Measurements from ENCODE around the gene LRRC4C.
A peak's percentile ranks its signal among the peaks of the same experiment; 100 is the strongest.

LRRC4C gene

DNA sequence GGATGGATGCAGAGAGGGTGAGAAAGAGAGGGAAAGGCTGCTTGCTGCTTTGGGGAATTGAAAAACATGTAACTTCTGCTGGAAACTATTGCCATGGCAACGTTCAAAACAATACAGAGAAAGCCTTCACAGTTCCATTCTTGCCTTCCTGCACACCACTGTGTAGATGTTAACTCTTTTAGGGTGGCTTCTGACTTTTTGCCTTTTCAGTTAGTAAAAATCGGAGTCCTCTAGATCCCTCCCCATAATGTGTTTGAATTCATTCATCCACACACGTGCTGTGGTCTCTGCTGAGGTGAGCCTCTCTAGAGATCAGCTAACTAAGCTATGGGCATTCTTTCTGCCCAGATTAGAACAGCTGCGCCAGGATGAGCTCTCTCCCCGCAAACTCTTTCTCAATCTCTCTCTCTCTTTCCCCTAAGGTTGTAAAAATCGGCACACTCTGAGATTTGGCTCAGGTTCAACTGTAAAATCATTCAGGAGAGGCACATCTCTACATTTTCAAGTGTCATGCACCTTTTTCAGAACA, 1178.3 kb downstream of the LRRC4C start:
- DNase-seq, result no peak

DNA sequence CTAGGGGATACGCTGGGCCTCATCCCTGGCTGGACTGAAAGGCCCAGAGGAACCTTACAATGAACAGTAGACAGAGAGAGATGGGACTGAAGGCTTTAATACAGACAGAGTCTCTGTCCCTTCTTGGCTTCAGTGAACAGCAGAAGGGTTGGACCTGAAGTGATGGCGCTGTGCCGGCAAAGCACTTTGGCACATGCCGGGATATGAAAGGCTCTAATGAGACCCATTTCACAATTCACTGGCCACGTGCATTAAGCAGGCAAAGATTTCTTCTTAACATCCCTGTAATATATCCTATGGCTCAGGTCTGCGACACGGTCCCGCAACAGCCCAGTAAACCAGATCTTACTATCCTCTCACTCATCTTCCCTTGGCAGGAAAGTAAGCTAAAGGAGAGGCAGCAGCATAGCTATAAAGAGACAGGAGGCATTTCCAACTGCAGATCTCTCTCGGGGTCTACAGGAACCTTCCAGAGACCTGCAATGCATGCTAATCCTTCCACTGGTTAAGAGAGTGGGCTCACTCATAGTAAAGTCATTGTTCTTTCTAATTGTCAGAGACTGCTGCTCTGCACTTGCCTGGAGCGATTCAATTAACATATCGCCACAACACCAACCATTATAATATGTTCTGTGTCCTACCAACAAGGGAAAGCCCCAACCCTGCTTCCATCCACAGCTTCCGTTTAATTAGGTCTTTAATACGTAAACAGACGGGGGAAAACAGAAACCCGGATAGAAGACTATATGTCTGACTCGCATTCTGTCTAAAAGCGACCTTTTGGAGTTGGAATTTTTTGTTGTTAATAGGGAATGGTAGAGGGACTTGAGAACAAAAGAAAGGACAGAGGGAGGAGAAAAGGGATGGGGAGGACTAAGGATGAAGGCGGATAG, 1179.0 kb downstream of the LRRC4C start:
- DNase-seq, result no peak

DNA sequence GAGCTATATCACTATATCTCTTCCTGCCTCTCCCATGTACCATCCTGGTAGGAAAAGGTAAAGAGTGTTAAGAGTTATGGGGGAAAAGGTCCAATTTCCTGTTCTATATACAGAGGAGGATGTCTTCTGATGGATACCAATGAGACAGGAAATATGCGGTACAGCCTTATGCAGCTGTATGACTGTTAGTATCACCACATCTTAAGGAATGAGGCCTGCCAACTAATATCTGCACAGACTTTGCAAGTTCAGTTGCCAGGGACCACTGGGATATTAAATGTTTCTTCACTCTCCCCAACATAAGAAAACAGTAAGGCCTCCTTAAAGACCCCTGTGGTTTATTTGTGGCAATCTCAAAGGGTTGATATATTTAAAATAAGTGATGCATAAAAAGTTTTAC, 1182.5 kb downstream of the LRRC4C start:
- DNase-seq, result no peak

DNA sequence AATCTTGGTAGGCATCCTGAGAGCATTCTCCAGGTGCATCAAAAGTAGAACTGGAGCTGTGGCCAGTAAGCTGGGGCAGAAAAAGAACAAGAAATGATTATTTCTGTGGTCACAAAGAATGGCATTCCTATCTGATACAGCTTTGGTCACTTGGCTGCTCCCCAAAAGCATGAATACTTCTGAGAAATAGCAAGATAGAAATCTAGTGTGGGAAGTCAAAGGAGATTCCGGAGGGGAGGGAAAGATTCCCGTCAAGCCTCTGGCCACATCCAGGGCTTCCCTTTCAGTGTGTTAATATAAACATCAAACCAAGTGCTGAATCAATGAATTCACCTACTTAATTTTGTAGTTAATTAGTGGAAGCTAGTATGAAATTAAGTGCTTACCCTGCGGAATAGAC, 1185.4 kb downstream of the LRRC4C start:
- DNase-seq, result peak; percentile 84

DNA sequence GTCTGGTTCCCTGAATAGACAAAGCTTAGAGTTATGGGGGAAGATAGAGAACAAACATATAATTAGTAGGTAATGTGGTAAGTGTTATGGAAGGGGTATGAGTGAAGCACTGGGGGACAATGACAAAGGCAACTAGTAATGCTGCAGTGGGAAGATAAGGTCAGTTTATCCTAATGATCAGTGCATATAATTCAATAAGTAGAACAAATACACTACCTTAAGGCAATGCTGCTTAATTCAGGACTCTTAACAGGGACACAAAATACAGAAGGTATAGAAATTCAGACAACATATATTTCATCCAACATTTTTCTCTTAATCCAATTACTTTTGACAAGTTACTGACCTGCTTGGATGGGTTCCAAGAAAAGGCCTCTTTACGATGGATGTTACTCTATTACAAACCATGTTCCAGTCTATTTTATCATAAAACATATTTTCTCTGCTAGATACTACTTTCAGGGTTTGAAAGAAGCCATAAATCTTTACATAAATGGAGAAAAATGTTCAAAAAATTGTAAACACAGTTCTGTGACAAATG, 1186.2 kb downstream of the LRRC4C start:
- no peak for DNase-seq

DNA sequence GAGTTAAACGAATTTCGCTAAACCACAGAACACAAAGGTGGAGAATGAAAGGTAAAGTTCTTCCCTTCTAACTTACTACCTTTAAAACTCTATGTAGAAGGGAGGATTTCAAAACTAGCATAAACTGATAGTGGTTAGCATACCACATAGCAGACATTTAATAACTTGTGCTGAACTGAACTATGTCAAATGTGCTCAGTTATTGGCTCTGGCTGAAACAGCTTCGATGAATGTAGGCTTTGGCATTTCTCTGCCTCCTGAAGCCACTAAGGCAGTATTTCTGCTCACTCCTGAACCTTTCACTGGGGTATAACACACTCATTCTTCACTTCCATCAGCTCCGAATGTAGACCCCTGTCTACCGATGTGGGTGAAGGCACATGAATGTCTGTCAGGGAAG, 1188.1 kb downstream of the LRRC4C start:
- no peak for DNase-seq

DNA sequence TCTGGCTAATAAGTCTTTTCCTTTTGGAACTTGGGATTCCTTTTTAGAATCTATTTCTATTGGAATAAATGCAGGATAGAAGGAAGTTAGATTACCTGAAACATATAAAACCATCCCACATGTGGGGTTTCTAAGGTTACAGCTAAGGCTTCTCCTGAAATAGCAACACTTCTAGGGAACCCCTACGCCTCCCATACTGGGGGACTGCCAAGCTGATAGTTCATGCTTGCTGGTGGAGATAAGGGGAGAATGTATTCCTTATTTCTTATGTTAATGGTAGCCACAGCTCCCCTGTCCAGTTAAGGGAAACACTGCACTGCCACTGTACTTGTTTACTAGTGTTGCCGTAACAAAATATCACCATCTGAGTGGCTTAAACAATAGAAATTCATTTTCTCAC, 1189.6 kb downstream of the LRRC4C start:
- DNase-seq, result no peak

DNA sequence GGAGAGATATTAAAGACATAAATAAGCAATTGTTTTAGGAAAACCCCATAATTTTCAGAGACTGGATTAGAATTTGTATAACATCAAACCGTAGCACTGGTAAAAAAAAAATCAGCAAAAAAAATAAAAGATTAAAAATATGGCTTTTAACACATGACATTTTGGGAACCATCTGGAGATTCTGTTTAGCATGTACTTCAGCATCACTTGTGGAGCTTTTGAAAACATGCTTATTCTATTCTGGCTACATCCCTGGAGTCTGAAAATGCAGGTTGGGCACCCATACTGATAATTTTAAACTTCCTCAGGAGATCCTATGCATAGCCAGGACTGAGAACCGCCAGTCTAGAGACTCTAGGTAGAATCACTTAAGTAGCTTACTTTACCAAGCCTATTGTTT, 1190.9 kb downstream of the LRRC4C start:
- no peak for DNase-seq

DNA sequence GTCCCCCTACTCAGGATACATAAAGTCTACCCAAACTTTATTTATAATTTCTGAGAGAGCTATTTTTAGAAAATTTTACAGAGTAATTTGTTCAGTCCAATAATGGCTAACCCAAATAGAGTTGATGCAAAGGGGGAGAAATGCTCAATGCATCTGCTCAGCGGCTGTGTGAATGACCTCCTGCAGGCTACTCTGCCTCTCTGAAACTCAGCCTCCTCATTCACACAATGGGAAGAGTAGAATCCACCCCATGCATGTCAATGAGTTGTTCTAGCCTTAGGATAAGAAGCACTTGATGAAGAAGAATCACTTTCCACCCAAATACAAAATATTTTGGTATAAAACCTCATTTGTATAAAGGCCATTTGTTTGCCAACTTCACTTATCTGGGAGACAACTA, 1204.0 kb downstream of the LRRC4C start:
- DNase-seq, result no peak

DNA sequence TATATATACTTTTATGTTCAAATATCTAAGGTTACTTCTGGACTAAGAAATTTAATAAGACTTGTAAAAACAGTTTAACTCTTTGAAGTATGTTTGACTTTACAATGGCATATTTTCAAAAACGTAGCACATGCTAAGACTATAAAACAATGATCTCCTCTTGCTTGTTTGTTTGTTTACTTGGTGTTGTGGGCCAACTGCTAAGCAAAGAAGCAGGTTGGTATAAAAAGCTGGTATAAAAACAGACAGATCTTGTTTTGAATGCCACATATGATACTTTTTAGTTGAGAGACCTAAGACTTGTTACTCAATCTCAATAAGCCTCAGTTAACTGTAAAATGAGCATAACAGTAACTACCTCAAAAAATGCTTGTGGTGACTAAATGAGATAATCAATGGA, 1206.3 kb downstream of the LRRC4C start:
- DNase-seq, result no peak

DNA sequence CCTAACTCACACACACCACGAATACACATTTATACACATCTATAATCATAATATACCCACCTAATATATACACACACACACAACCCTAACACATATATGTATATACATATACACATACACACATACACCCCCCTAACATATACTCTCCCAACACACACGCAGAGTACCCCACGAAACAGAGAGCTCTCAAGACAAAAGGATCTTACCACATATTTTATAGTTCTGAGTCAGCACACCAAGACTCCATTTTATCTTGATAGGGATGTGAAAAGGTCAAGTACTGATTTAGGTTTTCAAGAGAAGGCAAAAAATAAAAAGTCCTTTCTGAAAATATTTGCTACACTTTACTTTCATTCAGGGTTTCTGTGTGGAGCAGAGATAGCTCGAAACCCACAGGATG, 1207.2 kb downstream of the LRRC4C start:
- no peak for DNase-seq

DNA sequence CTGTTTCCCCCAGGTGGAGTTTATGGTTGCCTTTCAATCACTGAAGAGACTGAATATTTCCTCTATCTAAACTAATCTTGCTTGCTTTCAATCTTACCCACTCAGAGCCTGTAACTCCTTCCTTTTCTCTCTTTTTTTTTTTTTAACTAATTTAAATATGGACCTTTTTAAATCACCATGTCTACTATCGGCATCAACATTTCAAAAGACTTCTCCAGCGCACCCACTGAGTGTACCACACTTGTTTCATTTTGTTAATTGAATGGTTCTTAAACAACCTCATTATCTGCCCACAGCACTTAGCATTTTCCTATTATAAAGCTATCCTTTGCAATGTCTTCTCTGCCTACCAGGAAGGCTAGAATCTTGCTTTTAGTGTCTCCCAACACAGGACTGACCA, 1212.5 kb downstream of the LRRC4C start:
- DNase-seq, result no peak

DNA sequence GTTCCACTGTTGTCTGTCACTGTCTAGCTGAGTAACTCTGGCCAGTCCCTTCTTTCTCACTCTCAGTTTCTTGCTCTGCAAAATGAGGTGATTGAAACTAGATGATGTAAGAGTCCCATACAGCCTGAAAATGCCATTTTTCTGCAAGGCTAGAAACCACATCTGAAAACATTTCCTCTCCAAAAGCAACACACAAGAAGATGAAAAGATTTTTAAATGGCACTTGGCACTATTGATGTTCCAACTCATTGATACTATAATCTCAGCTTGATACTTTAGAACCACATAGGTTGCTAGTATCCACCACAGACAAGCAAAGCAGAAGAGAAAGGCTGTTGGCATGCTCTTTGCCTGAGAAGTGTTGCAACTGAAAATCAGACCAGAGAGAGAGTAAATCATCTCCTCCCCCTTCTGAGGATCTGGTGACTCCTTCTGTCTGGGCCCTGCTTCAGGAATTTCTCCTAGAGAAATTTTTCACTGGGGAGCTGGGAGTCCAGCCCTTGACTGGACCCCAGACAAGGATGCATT, 1217.9 kb downstream of the LRRC4C start:
- DNase-seq, result peak; percentile 72

DNA sequence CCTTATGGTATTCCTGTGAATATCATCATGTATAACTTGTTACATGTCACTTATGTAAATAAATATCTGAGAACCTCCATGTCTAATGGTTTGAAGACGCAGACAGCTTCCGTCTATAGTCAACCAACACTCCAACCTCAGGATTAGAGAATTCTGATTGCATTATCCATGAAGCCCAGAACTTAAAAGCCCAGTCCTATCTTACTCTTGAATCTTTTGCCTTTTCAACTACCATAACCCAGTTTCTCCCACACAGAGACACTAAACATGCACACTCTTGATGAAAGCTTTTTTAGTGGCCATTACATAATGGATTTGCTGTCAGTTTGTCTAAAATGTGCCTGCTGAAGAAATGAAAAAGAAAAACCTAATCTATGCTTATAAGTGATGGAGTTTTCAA, 1219.2 kb downstream of the LRRC4C start:
- no peak for DNase-seq

DNA sequence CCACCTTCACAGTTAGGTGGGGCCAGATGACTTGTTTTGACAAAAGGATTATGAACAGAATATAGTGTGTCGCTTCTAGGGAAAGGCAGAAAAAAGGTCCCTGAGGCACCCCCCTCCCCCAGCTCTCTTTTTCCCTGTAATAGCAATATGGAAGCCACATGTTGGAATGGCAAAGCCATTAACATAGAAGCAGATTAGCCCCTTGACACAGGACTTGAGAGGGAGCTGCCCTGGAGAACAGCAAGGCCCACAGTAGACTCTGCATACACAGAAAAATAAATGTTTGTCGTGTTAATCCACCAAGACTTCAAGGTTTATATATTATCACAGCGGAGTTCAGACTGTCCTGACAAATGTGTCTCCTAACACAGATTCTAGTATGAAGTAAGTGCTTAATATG, 1222.9 kb downstream of the LRRC4C start:
- DNase-seq, result no peak

DNA sequence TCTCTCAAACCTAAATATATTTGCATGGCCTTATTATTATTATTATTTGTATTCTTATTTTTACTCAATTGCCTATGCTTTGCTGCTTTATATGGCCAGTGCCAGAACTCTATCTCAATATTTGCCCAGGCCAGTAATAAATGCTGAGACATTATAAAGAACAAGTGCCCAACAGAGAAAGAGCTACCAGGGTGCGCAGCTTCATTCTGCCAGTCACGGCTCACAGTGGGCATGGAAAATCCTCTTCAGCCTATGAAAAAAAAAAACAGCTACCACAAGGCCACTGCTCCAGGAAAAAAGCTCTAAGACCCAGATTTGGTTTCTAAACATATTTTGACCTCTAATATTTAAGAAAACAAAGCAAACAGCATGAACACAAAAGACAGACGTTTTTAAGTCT, 1223.6 kb downstream of the LRRC4C start:
- DNase-seq, result no peak

DNA sequence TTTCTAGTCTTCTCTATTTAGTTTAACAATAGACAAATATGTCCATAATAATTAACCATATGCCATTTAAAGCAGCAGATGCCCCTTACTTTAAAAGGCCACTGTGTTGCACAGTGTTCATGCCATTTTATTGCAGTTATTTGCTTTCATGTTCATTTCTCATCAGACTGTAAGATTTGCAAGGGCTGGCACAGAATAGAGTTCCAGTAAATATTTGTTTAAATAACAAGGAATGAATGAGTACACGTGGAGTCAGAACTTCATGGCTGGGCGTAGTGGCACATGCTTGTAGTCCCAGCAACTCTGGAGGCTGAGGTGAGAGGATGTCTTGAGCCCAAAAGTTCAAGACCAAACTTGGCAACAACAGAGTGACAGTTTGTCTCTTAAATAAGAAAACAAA, 1228.6 kb downstream of the LRRC4C start:
- DNase-seq, result no peak

DNA sequence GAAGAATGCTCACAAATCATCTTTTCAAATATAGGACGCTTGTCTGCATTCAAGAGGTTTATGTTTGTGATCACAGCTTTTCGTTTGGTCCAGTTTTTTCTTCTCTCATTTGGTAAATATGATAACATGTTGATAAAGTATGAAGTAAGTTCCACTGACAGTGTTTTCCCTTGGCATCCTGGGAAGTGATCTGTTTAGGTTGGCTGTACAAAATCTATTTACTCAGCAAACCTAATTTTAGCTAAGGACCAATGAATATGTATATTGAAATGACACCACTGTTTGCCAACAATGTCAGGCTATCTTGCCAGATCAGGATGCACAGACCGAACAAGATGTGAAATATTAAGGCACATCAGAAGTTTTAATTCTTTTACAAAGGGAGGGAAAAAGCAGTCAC, 1230.8 kb downstream of the LRRC4C start:
- no peak for DNase-seq

DNA sequence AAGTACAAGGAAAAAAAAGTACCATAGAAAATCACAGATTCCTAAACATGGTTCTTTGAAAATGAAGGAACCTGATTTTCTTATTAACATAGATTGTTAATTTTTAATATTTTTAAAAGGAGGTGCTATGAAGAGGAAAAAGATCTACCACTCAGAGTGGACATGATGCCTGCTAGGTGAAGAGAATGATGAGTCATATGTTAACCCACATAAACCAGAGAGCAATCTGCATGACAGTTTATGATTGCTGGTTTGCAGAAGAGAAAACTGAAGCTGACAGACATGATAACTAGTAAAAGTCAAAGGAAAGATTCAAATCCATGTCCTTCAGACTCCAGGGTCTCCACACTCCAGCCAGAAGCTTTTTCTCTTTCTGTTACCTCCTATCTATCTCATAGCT, 1231.7 kb downstream of the LRRC4C start:
- no peak for DNase-seq

DNA sequence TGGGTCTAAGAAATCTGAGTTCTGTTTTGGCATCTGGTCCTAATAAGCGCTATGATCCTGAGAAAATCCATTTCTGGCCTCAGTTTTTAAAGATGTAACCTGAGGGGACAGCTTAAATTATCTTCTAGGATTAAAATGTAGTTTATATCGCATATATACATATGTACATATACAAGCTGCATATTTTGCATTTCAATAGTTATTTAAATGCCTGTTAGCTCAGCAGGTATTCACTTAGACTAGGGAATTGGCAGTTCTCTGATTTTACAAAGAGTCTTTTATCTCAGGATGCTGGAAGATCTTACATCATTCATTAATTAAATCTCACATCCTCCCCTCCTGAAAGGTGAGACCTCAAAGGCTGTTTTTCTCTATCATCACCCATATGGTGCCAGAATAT, 1232.8 kb downstream of the LRRC4C start:
- DNase-seq, result no peak

DNA sequence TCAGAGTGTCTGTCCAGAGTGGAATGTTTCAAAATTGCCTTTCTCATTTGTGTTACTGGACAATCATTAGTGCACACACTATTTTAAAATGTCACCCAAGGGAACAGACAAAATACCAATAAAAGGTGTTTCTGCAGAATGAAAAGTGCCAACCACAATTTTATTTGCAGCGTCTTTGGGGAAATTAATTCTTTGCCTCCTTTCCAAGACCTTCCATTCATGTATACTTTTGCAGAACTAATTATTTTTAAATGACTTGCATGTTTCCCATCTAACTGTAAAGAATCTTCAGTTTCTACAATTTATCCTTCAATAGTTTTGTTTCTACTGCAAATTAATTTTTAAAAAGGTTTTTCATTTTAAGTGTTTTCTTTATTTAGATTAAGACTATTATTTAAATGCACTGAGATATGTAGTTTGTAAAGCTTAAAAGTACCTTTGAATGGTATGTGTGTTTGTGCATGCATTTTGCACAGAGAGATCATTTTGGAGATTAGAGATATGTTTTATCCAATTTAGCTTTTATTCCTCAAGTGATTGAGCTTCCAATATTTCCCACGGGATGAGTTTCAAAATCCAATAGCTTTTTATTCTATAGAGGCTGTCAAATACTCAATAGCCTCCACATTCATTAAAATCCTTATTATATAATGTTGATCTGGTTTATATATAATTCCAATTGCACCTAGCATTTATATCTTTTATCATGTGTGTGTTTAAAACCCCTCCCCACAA, 1235.7 kb downstream of the LRRC4C start:
- DNase-seq, result no peak

DNA sequence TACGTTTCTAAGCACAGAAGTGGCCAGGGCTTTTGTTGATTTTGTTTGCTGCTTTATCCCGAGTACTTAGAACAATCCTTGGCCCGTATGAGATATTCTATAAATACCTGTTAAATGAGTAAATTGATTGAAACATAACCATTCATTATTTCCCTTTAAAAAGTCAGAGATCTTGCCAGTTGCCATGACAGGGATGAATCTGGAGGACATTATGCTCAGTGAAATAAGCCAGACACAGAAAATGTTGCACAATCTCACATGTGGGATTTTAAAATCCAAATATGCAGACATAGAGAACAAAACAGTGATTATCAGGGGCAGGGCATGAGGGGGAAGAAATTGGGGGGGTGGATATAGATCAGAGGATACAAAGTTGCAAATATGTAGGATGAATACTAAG, 1240.1 kb downstream of the LRRC4C start:
- no peak for DNase-seq

DNA sequence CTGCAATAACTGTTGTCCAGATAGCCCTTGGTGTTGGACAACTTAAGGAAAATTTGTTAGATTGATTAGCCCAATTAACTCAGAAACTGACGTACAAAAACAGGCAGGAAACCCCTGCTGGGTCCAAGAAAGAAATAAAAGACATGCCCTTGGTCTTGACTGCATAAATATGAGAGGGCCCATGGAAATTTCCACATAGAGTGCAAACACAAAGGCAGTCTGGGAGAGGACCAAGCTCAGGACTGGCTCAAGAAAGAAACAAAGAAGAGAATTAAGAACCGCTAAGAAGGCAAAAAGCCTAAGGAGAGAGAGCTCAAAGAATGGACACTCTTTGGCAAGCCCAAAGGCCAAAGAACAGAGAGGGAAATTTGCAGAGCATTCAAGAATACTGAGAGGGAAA, 1243.9 kb downstream of the LRRC4C start:
- no peak for DNase-seq

DNA sequence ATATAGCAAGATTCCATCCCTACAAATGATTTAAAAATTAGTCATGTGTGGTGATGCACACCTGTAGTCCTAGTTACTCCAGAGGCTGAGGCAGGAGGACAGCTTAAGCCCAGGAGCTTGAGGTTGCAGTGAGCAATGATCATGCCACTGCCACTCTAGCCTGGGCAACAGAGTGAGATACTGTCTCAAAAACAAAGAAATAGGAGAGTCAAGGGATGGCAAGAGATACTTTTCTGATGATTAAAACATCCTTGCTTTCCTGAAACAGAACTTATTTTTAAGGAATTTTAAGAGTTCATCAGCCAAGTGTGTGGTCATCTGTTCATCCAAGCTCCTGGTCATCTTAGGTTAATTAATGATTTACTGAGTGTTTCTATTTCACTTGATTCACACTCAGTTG, 1252.0 kb downstream of the LRRC4C start:
- no peak for DNase-seq
